Neural cell (in vitro differentiated cells): ENCODE data around the gene TSG101. TPM values are rescaled to one million over a fixed set of nuclear protein-coding genes. Genes with fewer than 3 reads are reported as not detected.

Experiments used
- H2AFZ ChIP-seq: fragments of 200-600, 300-800 bp; sonication (generic), shearing (Covaris generic); 2 replicates; pipeline ENCODE4 v1.6.0; 2014; ENCODE audit warnings: low read depth, mild to moderate bottlenecking, antibody characterized with exemption, low read length, moderate library complexity
- H3F3A ChIP-seq: fragments of 200-600 bp; shearing (Covaris generic); 2 replicates; pipeline ENCODE4 v1.6.1; 2016; ENCODE audit warnings: mild to moderate bottlenecking, moderate library complexity, mixed read lengths, antibody characterized with exemption, low read length; ENCODE audit not compliant: insufficient read depth, poor library complexity, severe bottlenecking
- H3K27ac ChIP-seq: fragments of 200-600, 300-800 bp; sonication (generic), shearing (Covaris generic); 2 replicates; pipeline ENCODE4 v1.5.1; 2014; ENCODE audit warnings: mild to moderate bottlenecking, low read length, moderate library complexity
- H3K27me3 ChIP-seq: fragments of 300-800, 200-600 bp; sonication (generic), shearing (Covaris generic); 2 replicates; pipeline ENCODE4 v1.6.0; 2014; ENCODE audit warnings: mild to moderate bottlenecking, low read depth, low read length, moderate library complexity; ENCODE audit not compliant: insufficient read depth
- H3K36me3 ChIP-seq: fragments of 300-800, 200-600 bp; sonication (generic), shearing (Covaris generic); 2 replicates; pipeline ENCODE4 v1.5.1; 2014; ENCODE audit warnings: mild to moderate bottlenecking, antibody characterized with exemption, low read length, moderate library complexity; ENCODE audit not compliant: insufficient read depth
- H3K4me2 ChIP-seq: fragments of 300-800, 200-600 bp; sonication (generic), shearing (Covaris generic); 2 replicates; pipeline ENCODE4 v1.6.0; 2014; ENCODE audit warnings: mild to moderate bottlenecking, low read length
- H3K4me3 ChIP-seq: fragments of 300-800, 200-600 bp; sonication (generic), shearing (Covaris generic); 2 replicates; pipeline ENCODE4 v1.5.1; 2014; ENCODE audit warnings: mild to moderate bottlenecking, low read length, moderate library complexity
- H3K79me2 ChIP-seq: fragments of 200-600 bp; shearing (Covaris generic); replicated peaks from 2 replicates; pipeline ENCODE4 v1.6.0; 2014; ENCODE audit warnings: mild to moderate bottlenecking, low read length, moderate library complexity; ENCODE audit not compliant: insufficient read depth
- H3K9ac ChIP-seq: fragments of 300-800, 200-600 bp; sonication (generic), shearing (Covaris generic); 2 replicates; pipeline ENCODE4 v1.6.1; 2016; ENCODE audit warnings: mild to moderate bottlenecking, low read length, mixed read lengths
- H3K9me2 ChIP-seq: fragments of 200-600 bp; shearing (Covaris generic); 2 replicates; pipeline ENCODE4 v1.6.1; 2016; ENCODE audit warnings: mild to moderate bottlenecking, low read length, mixed read lengths; ENCODE audit not compliant: insufficient read depth
- H3K9me3 ChIP-seq: fragments of 200-600, 300-800 bp; sonication (generic), shearing (Covaris generic); 2 replicates; pipeline ENCODE4 v1.6.1; 2016; ENCODE audit warnings: mild to moderate bottlenecking, mixed run types, low read length, moderate library complexity, mixed read lengths
- H4K20me1 ChIP-seq: fragments of 200-600 bp; shearing (Covaris generic); 2 replicates; pipeline ENCODE4 v1.6.1; 2016; ENCODE audit warnings: mild to moderate bottlenecking, mixed run types; ENCODE audit not compliant: insufficient read depth
- CTCF ChIP-seq: fragments of 450-650 bp; IDR thresholded peaks from 2 replicates; pipeline ENCODE4 v1.5.1; 2014; ENCODE audit warnings: antibody characterized with exemption, mild to moderate bottlenecking, moderate library complexity; ENCODE audit not compliant: poor library complexity, severe bottlenecking
- EP300 ChIP-seq: fragments of 450-650 bp; conservative IDR thresholded peaks from 2 replicates; pipeline ENCODE4 v1.6.1; 2014; ENCODE audit warnings: antibody characterized with exemption, mild to moderate bottlenecking, moderate library complexity; ENCODE audit not compliant: poor library complexity, severe bottlenecking
- EZH2 ChIP-seq: fragments of 200-600, 300-800 bp; shearing (Covaris generic), sonication (generic); IDR thresholded peaks from 2 replicates; pipeline ENCODE4 v1.6.1; 2014; ENCODE audit warnings: antibody characterized with exemption, low read length, borderline replicate concordance, mild to moderate bottlenecking; ENCODE audit not compliant: insufficient read depth, poor library complexity, severe bottlenecking
- MXI1 ChIP-seq: fragments of 450-650 bp; conservative IDR thresholded peaks from 2 replicates; pipeline ENCODE4 v1.6.1; 2014; ENCODE audit warnings: antibody characterized with exemption, mild to moderate bottlenecking; ENCODE audit not compliant: poor library complexity, severe bottlenecking
- POLR2AphosphoS5 ChIP-seq: IDR thresholded peaks from 2 replicates; pipeline ENCODE4 v1.6.1; 2012
- RAD21 ChIP-seq: fragments of 450-650 bp; conservative IDR thresholded peaks from 2 replicates; pipeline ENCODE4 v1.6.1; 2014; ENCODE audit warnings: antibody characterized with exemption, mild to moderate bottlenecking, moderate library complexity
- SMC3 ChIP-seq: fragments of 450-650 bp; conservative IDR thresholded peaks from 2 replicates; pipeline ENCODE4 v1.6.1; 2014; ENCODE audit warnings: antibody characterized with exemption, mild to moderate bottlenecking, moderate library complexity; ENCODE audit not compliant: poor library complexity
- TAF1 ChIP-seq: IDR thresholded peaks from 2 replicates; pipeline ENCODE4 v1.6.1; 2012; ENCODE audit warnings: low read depth
- polyA plus RNA-seq: library from polyadenylated mRNA; depleted of rRNA; stranded (reverse); fragments of >200 nt; gene quantifications from 2 replicates; pipeline ENCODE4 v1.2.3, GENCODE V29; 2014
- TF ChIP-seq, protein P1 (sequence below): IDR thresholded peaks from 2 replicates; pipeline ENCODE4 v1.6.1; 2012; ENCODE audit warnings: borderline replicate concordance

TSG101 gene
- polyA plus RNA-seq, 1 donor from 2014 or later, result 115 TPM

- Histone ChIP-seq H3K9me3 (no peaks in the 10 kb centered on the region), H4K20me1 (no peaks in the 10 kb centered on the region), H3K27me3 (no peaks in the 10 kb centered on the region), H3K36me3 (peaks cover 21% of the 10 kb centered on the region), H2AFZ (no peak overlapping the region), H3F3A (no peaks in the 10 kb centered on the region), H3K27ac (no peak overlapping the region), H3K4me3 (no peak overlapping the region), H3K9ac (no peak overlapping the region), H3K4me2 (no peak overlapping the region), H3K9me2 (no peaks in the 10 kb centered on the region), H3K79me2 (no peaks in the 10 kb centered on the region)
- TF ChIP-seq RAD21, result no peak
- TF ChIP-seq EP300, result no peak
- no peak for TF ChIP-seq POLR2AphosphoS5
- TF ChIP-seq MXI1, result no peak
- no peak for TF ChIP-seq EZH2
- TF ChIP-seq, protein P1, sequence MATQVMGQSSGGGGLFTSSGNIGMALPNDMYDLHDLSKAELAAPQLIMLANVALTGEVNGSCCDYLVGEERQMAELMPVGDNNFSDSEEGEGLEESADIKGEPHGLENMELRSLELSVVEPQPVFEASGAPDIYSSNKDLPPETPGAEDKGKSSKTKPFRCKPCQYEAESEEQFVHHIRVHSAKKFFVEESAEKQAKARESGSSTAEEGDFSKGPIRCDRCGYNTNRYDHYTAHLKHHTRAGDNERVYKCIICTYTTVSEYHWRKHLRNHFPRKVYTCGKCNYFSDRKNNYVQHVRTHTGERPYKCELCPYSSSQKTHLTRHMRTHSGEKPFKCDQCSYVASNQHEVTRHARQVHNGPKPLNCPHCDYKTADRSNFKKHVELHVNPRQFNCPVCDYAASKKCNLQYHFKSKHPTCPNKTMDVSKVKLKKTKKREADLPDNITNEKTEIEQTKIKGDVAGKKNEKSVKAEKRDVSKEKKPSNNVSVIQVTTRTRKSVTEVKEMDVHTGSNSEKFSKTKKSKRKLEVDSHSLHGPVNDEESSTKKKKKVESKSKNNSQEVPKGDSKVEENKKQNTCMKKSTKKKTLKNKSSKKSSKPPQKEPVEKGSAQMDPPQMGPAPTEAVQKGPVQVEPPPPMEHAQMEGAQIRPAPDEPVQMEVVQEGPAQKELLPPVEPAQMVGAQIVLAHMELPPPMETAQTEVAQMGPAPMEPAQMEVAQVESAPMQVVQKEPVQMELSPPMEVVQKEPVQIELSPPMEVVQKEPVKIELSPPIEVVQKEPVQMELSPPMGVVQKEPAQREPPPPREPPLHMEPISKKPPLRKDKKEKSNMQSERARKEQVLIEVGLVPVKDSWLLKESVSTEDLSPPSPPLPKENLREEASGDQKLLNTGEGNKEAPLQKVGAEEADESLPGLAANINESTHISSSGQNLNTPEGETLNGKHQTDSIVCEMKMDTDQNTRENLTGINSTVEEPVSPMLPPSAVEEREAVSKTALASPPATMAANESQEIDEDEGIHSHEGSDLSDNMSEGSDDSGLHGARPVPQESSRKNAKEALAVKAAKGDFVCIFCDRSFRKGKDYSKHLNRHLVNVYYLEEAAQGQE, result no peak
- no peak for TF ChIP-seq TAF1
- no peak for TF ChIP-seq CTCF
- no peak for TF ChIP-seq SMC3
These were observed 25.1 kb downstream of the TSG101 start for GRCh38 chr11:18501629-18502028.

- Histone ChIP-seq H3F3A (no peaks in the 10 kb centered on the region), H3K4me3 (no peak overlapping the region), H3K27me3 (no peaks in the 10 kb centered on the region), H3K27ac (no peak overlapping the region), H3K9me2 (no peaks in the 10 kb centered on the region), H3K9me3 (no peaks in the 10 kb centered on the region), H3K9ac (no peak overlapping the region), H3K36me3 (peaks cover 21% of the 10 kb centered on the region), H3K4me2 (no peak overlapping the region), H2AFZ (no peak overlapping the region), H3K79me2 (no peaks in the 10 kb centered on the region), H4K20me1 (no peaks in the 10 kb centered on the region)
- TF ChIP-seq, protein P1, result no peak
- TF ChIP-seq MXI1, result no peak
- TF ChIP-seq CTCF, result no peak
- TF ChIP-seq RAD21, result no peak
- TF ChIP-seq POLR2AphosphoS5, result no peak
- TF ChIP-seq TAF1, result no peak
- TF ChIP-seq SMC3, result no peak
- TF ChIP-seq EP300, result no peak
- no peak for TF ChIP-seq EZH2
These were observed 28.7 kb downstream of the TSG101 start for GRCh38 chr11:18498039-18498438.
